Measurements from ENCODE around the gene MMP8.

- no peak for TF ChIP-seq TBL1XR1 (IDR thresholded peaks at IDR 0.05; ENCODE audit: low read depth, low read length)
- TF ChIP-seq E2F8 (IDR thresholded peaks at IDR 0.05; ENCODE audit: low read depth, partially characterized antibody) = no peak
These were observed 3.1 kb upstream of the MMP8 start for GRCh38 chr11:102727890-102728289.

Data from GM12878 (cell line).